GM10266 (cell line): ENCODE data around the gene SMCO1.
"Not testable (repeated sequence)": the region's sequence is repeated elsewhere in the genome, so short reads cannot be mapped to it uniquely, and the experiment has no call there.

ENCODE experiments used
- DNase-seq: peaks from one replicate; pipeline ENCODE4 v3.0.0; 2012; ENCODE audit errors: extremely low spot score
- TF ChIP-seq, protein P1 (sequence below): IDR thresholded peaks from 2 replicates; pipeline ENCODE4 v1.5.1; 2012; ENCODE audit warnings: mild to moderate bottlenecking, low read depth; ENCODE audit not compliant: control insufficient read depth, insufficient read depth; ENCODE audit errors: missing control alignments

SMCO1 gene

DNA sequence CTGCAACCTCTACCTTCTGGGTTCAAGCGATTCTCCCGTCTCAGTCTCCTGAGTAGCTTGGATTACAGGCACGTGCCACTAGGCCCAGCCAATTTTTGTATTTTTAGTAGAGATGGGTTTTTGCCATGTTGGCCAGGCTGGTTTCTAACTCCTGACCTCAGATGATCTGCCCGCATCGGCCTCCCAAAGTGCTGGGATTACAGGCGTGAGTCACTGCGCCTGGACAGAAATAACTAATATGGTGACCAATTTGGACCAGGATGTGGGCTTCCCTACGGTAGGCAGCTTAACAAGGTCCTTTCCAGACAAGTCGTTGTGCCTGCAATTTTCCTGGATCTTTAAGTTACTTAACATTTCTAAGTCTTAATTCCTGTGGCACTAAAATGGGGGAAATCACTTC is 38.4 kb upstream of the SMCO1 start:
- TF ChIP-seq, protein P1, sequence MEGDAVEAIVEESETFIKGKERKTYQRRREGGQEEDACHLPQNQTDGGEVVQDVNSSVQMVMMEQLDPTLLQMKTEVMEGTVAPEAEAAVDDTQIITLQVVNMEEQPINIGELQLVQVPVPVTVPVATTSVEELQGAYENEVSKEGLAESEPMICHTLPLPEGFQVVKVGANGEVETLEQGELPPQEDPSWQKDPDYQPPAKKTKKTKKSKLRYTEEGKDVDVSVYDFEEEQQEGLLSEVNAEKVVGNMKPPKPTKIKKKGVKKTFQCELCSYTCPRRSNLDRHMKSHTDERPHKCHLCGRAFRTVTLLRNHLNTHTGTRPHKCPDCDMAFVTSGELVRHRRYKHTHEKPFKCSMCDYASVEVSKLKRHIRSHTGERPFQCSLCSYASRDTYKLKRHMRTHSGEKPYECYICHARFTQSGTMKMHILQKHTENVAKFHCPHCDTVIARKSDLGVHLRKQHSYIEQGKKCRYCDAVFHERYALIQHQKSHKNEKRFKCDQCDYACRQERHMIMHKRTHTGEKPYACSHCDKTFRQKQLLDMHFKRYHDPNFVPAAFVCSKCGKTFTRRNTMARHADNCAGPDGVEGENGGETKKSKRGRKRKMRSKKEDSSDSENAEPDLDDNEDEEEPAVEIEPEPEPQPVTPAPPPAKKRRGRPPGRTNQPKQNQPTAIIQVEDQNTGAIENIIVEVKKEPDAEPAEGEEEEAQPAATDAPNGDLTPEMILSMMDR: no peak
- no peak for DNase-seq

DNA sequence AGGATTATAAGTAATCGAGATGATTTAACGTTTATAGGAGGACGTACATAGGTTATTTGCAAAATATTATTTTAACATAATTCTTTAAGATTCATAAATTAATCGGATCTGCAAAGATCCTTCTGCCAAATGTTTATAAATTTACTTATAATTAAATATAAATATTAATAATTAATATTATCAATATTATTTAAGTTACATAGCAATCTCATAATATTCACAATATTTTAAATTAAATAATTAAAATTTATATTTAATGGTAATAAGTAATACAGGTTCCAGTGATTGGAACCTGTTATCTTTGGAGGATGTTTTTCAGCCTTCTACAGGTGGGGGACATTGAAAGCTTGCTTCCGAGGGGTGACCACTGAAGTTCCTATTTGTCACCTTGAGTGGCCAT is 37.1 kb upstream of the SMCO1 start:
- no peak for DNase-seq
- TF ChIP-seq, protein P1: no peak

DNA sequence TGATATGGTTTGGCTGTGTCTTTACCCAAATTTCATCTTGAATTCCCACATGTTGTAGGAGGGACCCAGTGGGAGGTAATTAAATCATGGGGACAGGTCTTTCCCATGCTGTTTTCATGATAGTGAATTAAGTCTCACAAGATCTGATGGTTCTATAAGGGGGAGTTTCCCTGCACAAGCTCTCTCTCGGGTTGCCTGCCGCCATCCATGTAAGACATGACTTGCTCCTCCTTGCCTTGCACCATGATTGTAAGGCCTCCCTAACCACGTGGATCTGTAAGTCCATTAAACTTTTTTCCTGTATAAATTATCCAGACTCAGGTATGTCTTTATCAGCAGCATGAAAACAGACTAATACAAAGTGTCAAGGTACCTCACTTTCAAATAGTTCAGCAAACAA is 35.0 kb upstream of the SMCO1 start:
- DNase-seq: not testable (repeated sequence)

DNA sequence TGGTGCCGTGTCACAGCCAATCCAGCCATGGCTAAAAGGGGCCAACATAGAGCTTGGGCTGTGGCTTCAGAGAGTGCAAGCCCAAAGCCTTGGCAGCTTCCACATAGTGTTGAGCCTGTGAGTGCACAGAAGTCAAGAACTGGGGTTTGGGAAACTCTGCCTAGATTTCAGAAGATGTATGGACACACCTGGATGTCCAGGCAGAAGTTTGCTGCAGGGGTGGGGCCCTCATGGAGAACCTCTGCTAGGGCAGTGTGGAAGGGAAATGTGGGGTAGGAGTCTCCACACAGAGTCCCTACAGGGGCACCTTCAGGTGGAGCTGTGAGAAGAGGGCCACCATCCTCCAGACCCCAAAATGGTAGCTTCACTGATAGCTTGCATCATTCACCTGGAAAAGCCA is 34.2 kb upstream of the SMCO1 start:
- DNase-seq: not testable (repeated sequence)

DNA sequence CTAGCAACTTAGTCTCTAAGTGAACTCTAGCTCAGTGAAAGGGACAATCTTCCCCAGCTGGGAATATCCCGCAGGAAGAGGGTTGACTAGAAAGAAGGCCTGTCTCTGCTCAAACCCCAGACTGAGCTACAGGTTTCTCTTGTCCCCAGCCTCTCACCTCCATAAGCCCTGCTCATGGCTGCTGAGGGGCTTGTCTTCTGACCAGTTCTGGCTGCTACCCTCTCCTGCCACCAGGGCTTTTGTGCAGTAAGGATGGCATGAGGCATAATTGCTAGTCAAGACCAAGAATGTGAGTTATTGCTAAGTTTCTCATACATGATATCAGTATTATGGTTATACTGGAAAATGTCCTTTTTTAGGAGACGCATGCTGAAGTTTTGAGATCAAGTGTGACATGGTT is 31.9 kb upstream of the SMCO1 start:
- no peak for DNase-seq
- TF ChIP-seq, protein P1: no peak

DNA sequence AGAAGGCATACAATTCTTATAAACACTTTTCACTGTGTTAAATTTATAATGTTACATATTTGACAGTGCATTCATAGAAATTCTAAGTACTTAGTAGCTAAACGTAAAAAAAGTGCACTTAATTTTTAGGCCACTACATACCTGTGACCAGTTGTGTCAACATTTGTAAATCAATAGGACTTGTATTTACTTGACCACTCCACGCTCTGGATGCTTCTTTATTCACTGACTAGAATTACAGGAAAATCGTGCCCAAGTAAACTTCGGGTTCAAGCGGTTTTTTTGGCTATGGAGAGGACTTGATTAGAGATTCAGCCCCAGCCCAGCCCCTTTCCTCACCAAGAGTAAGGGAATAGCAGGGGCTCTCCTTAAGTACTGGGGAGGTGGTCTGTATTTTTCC is 31.4 kb upstream of the SMCO1 start:
- TF ChIP-seq, protein P1: no peak
- no peak for DNase-seq

DNA sequence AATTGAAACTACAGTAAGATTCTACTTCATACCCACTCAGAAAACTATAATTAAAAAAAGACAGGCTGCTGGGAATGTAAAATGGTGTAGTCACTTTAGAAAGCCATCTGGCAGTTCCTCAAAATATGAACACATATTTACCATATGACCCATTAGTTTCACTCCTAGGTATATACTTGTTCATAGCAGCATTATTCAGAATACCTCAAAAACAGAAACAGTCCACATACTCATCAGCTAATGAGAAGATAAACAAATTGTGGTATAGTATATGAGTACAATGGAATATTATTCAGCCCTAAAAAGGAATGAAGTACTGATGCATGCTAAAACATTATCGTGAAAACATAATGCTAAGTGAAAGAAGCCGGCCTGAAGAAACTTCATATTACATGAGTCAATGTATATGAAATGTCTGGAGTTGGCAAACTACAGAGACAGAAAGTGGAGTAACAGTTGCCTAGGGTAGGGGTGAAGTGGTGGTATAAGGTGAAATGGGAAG is 29.4 kb upstream of the SMCO1 start:
- no peak for DNase-seq
- TF ChIP-seq, protein P1: no peak

DNA sequence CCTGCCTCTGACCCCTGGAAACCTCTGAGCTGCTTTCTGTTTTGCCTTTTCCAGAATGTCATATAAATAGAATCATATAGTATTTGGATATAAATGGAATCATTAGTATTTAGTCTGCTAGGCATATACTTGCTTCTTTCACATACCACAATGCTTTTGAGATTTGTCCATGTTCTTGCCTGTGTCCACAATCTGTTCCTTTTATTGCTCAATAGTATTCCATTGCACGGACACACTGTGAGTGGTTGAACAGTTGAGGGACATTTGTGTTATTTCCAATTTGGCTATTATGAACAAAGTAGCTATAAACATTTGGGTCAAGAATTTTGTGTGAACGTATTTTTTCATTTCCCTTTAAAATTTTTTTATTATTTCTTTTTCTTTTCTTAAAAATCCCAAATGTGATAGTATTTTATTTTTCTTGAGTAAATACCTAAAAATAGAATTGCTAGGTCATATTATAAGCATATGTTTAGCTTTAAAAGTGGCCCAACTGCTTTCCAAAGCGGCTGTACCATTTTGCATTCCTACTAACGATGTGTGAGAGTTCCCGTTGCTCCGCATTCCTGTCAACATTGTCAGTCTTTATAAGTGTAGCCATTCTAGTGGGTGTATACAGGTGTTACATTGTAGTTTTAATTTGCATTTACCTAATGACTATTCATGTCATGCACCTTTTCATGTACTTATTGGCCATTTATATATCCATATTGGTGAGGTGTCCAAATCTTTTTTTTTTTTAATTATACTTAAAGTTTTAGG is 26.7 kb upstream of the SMCO1 start:
- DNase-seq: no peak
- TF ChIP-seq, protein P1: no peak
